GM19328 (cell line): Measurements from ENCODE around the gene TRIM38.
A peak's percentile ranks its signal among the peaks of the same experiment; 100 is the strongest.

ENCODE experiments used
- ATAC-seq: cut with Tn5 transposase; IDR thresholded peaks from one replicate; pipeline ENCODE4 v1.9.1; 2021; ENCODE audit warnings: mild to moderate bottlenecking, moderate library complexity; ENCODE audit not compliant: unreplicated experiment

TRIM38 gene

DNA sequence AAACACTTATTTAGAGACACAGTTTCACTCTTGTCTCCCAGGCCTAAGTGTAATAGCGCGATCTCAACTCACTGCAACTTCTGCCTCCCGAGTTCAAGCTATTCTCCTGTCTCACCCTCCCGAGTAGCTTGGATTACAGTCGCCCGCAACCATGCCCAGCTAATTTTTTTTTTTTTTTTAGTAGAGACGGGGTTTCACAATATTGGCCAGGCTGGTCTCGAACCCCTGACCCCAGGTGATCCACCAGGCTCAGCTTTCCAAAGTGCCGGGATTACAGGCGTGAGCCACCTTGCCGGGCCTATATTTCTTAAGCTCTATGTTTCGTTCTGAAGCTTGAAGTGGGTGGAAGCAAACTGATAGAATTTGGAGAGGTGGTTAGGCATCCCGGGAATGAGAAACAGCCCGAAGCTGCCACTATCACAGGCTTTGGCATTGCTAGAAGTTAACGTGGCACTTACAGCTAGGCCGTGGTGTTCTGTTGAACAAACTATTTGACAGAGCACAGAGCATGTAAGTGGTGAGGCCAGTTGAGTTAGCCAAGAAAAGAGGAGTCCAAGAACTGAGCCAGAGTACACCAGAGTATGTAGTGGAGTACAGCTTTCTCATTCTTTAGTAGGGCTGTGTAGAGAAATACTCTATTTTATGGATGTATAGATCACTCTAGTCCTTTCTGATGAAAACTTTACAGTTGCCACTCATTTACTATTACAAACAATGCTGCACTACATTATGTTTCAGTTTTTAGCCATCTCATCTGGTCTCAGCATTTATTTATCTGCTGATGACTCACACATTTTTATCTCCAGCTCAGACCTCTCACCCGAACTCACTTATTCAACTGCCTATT lies 62.7 kb downstream of the TRIM38 start:
- no peak for ATAC-seq

DNA sequence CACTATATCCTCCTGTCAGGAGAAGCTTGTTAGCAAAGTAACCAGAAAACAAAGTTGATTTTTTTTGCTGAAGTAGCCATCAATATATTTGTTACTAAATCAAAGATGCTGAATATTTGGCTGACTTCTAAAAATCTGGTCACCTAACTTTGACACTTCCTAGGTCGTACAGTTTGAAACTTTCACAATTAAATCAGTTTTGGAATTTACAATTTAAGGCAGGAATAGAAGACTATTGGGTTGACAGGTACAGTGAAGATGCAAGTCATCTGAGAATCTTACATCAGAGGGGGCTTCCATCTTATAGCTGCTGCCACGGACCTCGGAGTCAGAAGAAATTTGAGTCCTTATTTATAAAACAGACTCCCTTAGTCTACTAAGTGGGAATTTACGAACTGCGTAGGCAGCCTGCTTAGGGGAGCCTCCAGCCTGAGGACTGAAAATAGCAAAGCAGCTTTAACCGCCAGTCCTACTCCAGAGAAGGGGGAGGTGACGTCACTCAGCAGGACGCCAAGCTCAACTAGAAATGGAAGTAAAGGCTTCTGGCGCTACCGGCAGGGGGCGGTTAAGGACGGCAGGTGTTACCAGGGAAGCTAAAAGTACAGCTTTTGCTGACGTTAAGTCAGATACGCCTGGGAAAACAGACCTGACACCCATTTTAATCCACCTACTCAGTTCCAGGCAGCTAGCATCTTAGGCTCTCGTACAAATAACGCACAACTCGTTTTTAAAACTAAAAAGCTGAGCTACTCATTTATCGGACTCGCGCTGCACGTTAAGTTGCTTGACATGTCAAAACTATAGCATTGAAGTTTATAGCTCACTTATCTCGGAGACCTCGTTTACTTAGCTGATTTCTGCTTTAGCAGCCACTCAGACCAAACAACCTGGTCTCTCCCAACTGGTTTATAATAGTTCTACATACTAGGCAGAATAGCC lies 63.6 kb downstream of the TRIM38 start:
- peak; percentile 38 for ATAC-seq

DNA sequence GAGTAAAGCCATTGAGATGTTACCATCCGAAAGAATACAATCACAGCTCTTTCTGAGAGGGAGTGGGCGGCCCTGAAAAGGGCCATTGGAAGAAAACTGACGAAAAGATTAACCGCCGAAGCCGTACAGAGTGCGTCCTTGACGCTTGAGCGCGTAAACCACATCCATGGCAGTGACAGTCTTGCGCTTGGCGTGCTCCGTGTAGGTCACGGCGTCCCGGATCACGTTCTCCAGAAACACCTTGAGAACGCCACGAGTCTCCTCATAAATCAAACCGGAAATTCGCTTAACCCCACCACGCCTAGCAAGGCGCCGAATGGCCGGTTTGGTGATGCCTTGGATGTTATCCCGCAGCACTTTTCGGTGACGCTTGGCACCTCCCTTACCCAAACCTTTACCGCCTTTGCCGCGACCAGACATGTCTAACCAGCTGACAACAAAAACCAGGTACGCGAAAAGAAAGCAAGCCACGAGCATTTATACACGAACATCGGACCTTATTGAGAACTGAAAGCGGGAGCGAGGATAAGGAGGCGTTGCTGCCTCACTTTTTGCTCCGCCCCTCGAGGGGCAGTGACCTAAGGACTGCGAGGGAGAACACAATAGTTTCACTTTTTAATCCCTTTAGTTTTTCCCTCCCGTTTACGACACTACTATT lies 64.4 kb downstream of the TRIM38 start:
- ATAC-seq = peak; percentile 51

DNA sequence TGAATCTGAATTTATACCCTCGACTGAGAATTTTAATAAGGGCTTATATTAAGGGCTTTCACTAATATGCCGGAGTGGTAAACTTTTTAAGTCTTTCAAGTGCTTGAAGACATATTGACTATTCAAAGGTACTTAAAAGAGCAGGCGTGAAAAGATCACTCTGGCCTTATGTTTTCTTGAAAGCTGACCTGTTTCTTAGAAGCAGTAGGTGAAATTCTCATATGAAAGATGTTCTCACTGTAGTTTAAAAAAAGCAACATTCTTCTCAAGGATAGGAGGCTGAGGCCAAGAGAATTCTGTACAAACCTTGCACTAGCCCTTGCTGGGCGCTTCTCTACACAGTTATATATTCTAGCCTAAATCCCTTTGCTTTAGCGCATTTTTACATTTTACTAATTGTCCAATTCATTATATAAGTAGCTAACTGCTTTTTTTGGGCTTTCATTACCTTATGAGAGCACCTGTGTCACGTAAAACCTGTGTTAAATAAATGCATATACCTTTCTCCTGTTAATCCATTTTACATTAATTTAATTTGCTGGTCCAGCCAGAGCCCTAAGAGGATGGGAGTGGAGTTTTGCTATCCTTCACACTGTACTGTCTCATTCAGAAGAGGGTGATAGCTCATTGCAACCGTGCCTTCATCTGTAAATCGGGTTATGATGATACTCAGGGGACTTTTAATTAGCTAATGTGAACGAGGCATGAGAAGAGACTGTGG lies 65.0 kb downstream of the TRIM38 start:
- ATAC-seq = no peak

DNA sequence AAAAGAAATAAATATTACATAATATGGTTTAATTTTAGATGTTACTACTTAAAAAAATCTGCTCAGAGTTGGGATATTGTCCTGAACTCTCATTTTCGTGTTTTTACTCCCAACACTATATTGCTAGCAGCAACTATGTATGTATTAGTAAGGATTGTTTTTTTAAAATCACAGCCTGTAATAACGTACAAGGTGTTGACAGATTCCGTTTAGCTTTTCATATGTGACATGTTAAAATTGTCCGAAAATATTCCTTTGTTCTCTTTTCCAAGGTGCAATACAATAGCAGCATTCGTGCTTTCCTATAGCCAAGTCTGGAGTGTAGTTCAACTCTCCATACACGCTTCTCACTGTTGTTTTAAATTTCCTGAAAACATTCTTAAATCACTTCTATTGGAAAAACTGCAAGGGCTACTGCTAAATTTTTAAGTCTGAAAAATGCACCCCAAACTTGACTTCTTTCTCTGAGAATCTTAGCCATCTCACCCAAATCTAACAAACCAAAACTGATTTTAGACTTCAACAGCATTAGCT lies 65.7 kb downstream of the TRIM38 start:
- no peak for ATAC-seq

DNA sequence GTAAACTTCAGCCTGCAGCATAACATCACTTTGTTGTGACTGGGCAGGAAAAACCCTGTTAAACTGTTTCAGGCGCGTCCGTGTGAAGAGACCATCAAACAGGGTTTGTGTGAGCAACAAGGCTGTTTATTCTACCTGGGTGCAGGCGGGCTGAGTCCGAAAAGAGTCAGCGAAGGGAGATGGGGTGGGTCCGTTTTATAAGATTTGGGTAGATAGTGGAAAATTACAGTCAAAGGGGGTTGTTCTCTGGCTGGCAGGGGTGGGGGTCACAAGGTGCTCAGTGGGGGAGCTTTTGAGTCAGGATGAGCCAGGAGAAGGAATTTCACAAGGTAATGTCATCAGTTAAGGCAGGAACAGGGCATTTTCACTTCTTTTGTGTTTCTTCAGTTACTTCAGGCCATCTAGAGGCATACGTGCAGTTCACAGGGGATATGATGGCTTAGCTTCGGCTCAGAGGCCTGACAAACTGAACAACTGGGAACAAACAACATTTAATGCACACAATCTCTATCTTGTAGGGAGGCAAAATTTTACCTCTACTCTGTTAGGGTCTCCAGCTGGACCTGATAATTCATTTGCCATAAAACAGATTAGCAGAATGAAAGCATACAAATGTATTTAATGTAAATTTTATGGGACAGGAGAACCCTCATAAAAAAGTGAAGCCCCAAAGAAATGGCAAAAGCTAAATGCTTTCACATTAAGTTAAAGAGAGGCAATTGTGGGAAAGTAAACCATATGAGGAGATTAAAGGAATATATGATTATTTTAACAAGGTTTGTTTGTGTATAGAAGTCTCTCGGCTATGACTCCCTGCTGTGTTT lies 66.4 kb downstream of the TRIM38 start:
- ATAC-seq = no peak

DNA sequence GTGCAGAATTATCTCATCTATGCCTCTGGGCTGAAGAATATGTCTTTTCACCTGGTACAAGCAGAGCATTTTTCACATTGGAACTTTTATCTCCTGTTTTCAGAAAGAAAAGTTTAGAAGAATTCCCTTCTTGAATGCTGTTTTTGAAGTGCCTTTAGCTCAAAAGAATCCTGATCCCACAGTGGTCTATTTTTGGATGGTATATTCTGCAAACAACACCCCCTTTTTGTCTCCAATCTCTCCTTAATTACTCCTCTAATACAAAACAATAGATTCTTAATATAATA lies 66.9 kb downstream of the TRIM38 start:
- ATAC-seq = no peak

DNA sequence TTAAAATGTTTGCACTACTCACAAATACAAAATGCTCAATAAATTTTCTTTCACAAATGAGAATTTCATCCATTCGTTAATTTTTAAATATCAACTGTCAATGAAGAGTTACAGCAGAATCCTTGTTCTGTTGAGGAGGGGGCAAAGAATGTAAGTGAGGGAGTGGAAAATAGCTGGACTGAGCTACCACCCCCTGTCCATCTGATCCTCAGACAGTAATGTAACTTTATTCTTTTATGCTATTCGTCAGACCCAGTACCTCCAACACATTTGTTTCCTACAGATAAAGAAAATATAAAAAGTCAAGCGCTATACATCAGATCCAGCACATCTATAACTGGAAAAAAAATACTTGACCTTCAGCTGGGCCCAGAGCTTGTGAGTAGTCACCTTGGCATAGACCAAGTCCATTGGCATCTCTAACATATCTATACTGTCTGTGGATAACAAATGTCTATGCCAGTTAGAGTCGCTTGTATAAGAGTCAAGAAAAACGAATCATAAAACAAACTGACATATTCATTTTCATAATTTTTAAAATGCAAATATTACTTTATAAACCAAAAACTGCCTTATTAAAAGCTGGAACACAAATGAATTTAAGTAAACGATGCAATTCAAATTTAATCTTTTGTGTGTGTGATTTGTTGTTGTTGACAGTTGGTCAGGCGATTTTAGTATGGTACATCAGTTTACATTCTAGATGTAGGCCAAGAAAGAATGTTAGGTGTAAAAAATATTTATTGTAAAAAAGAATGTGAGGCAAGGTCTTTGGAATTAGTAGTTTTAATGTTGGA lies 67.5 kb downstream of the TRIM38 start:
- no peak for ATAC-seq

DNA sequence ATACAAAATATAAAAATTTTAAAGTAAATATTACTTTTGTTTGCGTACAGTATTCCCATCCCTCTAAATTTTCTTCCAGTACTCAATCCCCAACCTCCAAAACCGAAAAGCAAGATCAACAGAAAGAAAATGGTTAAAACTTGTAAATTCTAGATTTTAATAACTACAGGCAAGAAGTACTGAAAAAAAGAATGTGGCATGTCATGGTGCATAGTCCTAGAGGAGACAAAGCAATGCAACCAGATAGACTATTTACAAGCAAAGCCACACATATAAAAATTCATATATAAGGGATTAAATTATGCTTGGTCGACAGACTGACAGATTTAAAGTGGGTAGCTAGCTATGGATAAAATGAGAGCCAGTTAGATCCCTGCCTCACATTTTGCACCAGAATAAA lies 68.1 kb downstream of the TRIM38 start:
- no peak for ATAC-seq

DNA sequence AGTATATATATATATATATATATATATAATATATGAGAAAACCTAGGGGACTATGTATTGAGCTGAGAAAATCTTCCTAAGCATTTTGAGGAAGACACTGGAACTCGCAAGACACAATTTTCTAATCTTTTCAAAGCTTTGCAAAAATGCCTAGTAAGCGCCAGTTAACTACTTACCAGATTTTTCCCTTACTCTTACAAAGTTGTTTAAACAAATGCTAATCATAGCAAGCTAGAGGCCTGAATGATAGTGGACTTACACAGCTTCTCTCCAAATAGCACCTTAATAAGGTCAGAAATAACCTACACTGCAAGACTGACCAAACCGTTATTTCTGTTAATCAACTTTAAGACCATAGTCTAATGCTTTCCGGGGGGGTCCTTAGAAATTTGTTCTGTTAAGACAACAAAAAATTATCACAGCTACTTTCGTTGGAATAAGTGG lies 68.6 kb downstream of the TRIM38 start:
- ATAC-seq = no peak

DNA sequence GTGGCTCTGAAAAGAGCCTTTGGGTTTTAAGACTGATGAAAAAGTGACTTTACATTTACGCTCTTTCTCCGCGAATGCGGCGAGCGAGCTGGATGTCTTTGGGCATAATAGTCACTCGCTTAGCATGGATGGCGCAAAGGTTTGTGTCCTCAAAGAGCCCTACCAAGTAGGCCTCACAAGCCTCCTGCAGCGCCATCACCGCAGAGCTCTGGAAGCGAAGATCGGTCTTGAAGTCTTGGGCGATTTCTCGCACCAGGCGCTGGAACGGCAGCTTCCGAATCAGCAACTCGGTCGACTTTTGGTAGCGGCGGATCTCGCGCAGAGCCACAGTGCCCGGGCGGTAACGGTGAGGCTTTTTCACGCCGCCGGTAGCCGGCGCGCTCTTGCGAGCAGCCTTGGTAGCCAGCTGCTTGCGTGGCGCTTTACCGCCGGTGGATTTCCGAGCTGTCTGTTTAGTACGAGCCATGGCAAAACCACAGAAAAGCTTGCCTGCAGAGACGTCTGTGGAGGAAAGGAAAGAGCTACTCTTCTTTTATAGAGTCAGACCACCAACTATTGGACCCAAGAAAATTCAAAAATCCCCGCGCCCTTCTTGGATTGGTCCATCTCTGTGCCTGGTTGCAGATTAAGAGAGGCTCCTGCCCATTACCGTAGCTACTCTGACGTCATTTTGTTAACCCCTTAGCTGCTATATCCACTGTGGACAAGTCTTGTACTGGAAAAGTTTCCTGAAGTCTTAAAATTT lies 69.2 kb downstream of the TRIM38 start:
- peak; percentile 46 for ATAC-seq

DNA sequence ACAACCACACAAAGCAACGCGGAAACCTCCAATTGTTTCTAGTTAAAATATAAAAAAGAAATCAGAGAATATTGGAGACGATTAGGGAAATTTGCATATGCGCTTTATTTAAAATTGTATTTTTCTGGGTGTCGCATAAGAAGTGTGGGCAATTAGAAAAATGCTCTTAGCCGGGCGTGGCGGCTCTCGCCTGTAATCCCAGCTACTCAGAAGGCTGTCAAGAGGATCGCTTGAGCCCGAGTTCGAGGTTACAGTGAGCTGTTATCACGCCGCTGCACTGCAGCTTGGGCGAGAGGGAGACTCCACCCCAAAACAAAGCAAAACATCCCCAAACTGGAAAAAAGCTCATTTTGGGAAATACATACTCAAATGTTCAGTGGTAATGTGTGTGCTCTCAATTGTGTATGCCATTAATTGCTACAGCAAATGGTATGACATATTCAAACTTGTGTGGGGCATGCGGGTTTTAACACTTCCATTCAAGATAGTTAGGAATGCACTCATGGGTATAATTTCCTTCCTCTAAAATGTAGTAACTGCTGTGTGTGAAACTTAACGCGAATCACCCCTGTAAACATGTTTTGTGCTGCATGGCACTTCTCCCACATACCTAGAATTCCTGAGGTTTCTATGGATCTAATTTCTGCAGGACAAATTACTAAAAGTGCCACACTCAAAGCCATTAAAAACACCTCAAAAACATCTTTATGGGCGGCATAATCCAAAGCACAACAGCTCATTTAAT lies 69.9 kb downstream of the TRIM38 start:
- ATAC-seq = no peak

DNA sequence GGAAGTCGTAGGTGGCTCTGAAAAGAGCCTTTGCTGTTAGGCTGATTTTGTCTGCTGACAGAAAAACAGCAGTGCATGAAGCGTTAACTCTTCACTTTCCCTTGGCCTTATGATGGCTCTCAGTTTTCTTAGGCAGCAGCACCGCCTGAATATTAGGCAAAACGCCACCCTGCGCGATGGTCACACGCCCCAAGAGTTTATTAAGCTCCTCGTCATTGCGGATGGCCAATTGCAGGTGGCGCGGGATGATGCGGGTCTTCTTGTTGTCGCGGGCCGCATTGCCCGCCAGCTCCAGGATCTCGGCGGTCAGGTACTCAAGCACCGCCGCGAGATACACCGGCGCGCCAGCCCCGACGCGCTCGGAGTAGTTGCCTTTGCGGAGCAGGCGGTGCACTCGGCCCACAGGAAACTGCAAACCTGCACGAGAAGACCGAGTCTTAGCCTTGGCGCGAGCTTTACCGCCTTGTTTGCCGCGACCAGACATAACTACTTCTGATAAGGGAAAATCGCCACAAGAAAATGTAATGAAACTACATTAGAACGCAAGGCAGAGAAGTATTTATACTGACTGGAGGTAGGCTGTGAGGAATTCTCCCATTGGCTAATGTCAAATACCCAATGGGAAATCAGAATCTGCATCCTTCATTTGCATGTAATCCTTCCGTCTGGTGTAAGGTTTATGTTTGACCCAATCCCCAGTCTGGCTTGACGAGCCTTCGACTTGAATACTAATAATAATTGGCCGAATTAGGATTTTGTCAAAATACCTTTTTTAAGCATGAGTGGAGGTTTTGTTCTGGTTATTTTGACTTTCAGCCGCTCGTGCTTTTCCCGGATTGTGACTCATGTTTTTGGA lies 70.7 kb downstream of the TRIM38 start:
- ATAC-seq = peak; percentile 63

DNA sequence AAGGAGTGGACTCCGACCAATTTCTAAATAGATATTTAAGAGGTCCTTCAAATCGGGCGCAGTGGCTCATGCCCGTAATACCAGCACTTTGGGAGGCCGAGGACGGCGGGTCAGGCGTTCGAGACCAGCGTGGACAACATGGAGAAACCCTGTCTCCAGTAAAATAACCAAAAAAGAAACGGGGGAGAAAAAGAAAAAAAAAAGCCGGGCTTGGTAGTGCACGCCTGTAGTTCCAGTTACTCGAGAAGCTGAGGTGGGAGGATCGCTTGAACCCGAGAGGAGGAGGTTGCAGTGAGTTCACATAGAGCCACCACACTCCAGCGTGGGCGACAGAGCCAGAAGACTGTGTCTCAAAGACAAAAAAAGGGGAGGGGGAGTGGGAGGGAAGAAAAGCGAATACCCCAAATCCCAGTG lies 71.3 kb downstream of the TRIM38 start:
- no peak for ATAC-seq

DNA sequence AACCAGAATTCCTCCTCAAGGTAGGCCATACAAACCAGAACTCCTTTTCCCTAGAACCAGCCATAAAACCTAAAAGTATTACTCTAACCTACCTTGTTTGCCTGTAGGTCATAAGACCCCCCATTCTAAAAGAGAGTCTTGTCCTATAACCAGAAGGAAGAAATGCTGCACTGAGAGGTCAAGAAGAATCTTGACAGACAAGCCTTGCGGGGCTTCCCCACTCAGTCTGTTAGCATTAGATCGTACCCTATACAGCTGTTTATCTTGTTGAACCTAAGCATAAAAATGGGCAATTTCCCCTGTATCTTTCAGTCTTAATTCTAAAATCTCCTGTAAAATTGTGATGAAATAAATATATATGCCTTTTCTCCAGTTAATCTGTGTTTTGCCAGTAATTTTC lies 72.3 kb downstream of the TRIM38 start:
- no peak for ATAC-seq
